Heart left ventricle (tissue), 13 donors: ENCODE measurements around the gene TTC38.

Experiments used
- POLR2A ChIP-seq, 2 donors: fragments of 450-650 bp; IDR thresholded peaks; one replicate each; pipeline ENCODE4 v1.6.1; 2017; ENCODE audit warnings: antibody characterized with exemption in 2 of 2, mild to moderate bottlenecking in 2 of 2, moderate library complexity in 2 of 2
- TF ChIP-seq, protein P1 (sequence below), 12 donors: fragments of 200-600 bp; sonication (generic) in 4 of 12; IDR thresholded peaks; one replicate each; pipeline versions ENCODE4 v1.5.0 to v1.8.0; 2018 to 2022; ENCODE audit warnings: antibody characterized with exemption in 12 of 12, mild to moderate bottlenecking in 5 of 12
- donor health status: ischemic (EF 13 %, LVEDD 7.1; RV severe dilation, severe dysfunction).
- donor health status: DM: no; HTN: yes; CAD: no.
- donor health status: DM: no; HTN: no; CAD: no.
- donor health status: ischemic (EF 25% LVEDD 6.9; RV normal size, moderate dysfunction).
- donor health status: ischemic (EF 25% LVEDD 5.7; RV mildly dilated, moderate dysfunction).
- donor health status: ischemic (EF 35%, LVEDD 5.7; RV mildly dilated, moderate dysfunction).
- donor health status: nonischemic (EF 11% LVEDD 7.7; RV severe dilation, severe dysfunction).
- donor health status: DM: yes; HTN: yes; CAD: no.
- donor health status: PGD.
- donor health status: ischemic (EF 29% LVEDD 5.4; RV normal size, mild dysfunction).
- donor health status: nonischemic (EF 23%, LVEDD 6.1; RV moderate dilation, normal function).

DNA sequence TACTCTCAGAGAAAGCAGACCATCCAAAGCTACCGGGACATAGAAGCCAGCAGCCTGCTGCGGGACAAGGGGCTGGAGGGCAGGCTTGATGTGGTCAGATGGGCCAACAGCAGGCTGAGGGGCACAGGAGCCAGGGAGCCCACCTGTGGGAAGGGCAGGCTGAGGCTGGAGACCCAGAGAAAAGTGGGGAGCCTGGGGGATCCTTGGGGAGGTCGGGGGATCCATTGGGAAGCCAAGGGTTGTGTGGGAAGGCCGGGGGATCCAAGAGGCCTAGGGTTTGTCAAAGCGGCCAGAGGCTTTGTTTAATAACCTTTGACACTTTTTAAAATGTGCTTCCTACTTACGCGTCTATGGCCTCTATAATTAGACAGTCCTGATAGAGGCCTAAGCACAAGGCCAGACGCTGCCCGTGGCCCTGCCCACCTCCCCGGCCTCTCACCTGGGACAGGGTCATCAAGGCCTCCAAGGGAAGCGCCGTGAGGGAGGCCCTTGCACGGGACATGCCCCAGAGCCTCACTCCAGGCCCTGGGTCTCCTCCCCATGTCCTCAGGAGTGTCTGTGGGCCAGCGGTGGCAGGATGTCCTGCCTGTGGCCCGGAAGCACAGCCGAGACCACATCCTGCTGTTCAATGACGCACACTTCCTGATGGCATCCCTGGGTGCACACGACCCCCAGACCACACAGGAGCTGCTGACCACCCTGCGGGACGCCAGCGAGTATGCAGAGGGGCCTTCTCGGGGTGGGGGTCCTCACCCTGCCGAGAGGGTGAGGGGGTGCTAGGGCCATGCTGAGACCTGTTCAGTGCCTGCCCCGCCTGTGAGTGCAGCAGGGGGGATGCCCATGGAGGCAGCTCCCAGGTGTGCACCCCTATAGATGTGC lies 20.3 kb downstream of the TTC38 start:
- no peak for TF ChIP-seq POLR2A (IDR thresholded peaks at IDR 0.05)
- TF ChIP-seq, protein P1, sequence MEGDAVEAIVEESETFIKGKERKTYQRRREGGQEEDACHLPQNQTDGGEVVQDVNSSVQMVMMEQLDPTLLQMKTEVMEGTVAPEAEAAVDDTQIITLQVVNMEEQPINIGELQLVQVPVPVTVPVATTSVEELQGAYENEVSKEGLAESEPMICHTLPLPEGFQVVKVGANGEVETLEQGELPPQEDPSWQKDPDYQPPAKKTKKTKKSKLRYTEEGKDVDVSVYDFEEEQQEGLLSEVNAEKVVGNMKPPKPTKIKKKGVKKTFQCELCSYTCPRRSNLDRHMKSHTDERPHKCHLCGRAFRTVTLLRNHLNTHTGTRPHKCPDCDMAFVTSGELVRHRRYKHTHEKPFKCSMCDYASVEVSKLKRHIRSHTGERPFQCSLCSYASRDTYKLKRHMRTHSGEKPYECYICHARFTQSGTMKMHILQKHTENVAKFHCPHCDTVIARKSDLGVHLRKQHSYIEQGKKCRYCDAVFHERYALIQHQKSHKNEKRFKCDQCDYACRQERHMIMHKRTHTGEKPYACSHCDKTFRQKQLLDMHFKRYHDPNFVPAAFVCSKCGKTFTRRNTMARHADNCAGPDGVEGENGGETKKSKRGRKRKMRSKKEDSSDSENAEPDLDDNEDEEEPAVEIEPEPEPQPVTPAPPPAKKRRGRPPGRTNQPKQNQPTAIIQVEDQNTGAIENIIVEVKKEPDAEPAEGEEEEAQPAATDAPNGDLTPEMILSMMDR (IDR thresholded peaks at IDR 0.05) = no peak
